GM18858 (cell line): ENCODE measurements around the gene TXNL1.
A peak's percentile ranks its signal among the peaks of the same experiment; 100 is the strongest.
"Not testable (repeated sequence)": the region's sequence is repeated elsewhere in the genome, so short reads cannot be mapped to it uniquely, and the experiment has no call there.

Experiments
- ATAC-seq: cut with Tn5 transposase; IDR thresholded peaks from one replicate; pipeline ENCODE4 v1.9.1; 2021; ENCODE audit not compliant: unreplicated experiment

TXNL1 gene

GRCh38 chr18:56638232-56639103 lies at the start of gene TXNL1:
Gene TXNL1, minus strand, starts transcription at chr18:56638592. Its CDS starts 152 bp downstream, at chr18:56638440.
- ATAC-seq = peak; percentile 80

GRCh38 chr18:56684277-56684676 lies 45.9 kb upstream of the TXNL1 start:
- ATAC-seq = no peak

GRCh38 chr18:56678836-56679565 lies 40.6 kb upstream of the TXNL1 start:
- no peak for ATAC-seq

- ATAC-seq = no peak
Observed at GRCh38 chr18:56676639-56677038, 38.2 kb upstream of the TXNL1 start.

- no peak for ATAC-seq
Observed at GRCh38 chr18:56672981-56673380, 34.6 kb upstream of the TXNL1 start.

- ATAC-seq = no peak
Observed at GRCh38 chr18:56672391-56672790, 34.0 kb upstream of the TXNL1 start.

- ATAC-seq = no peak
Observed at GRCh38 chr18:56662902-56663301, 24.5 kb upstream of the TXNL1 start.

GRCh38 chr18:56662502-56662901 lies 24.1 kb upstream of the TXNL1 start:
- ATAC-seq = no peak

GRCh38 chr18:56662063-56662408 lies 23.6 kb upstream of the TXNL1 start:
- ATAC-seq = no peak

GRCh38 chr18:56661360-56662062 lies 23.1 kb upstream of the TXNL1 start:
- no peak for ATAC-seq

GRCh38 chr18:56660655-56661054 lies 22.3 kb upstream of the TXNL1 start:
- ATAC-seq = no peak

- no peak for ATAC-seq
Observed at GRCh38 chr18:56659111-56659510, 20.7 kb upstream of the TXNL1 start.

- no peak for ATAC-seq
Observed at GRCh38 chr18:56658261-56658660, 19.9 kb upstream of the TXNL1 start.

- not testable (repeated sequence) for ATAC-seq
Observed at GRCh38 chr18:56654280-56654679, 15.9 kb upstream of the TXNL1 start.

GRCh38 chr18:56652802-56653201 lies 14.4 kb upstream of the TXNL1 start:
- no peak for ATAC-seq

GRCh38 chr18:56651771-56652092 lies 13.3 kb upstream of the TXNL1 start:
- no peak for ATAC-seq

- ATAC-seq = peak; percentile 87
Observed at GRCh38 chr18:56650944-56651770, 12.8 kb upstream of the TXNL1 start, which contains the start of gene WDR7. Gene WDR7, plus strand, starts transcription at chr18:56651359. Its CDS starts 21,157 bp downstream, at chr18:56672516.

- no peak for ATAC-seq
Observed at GRCh38 chr18:56649996-56650395, 11.6 kb upstream of the TXNL1 start.

GRCh38 chr18:56647951-56648893 lies 9.8 kb upstream of the TXNL1 start:
- ATAC-seq = no peak

- ATAC-seq = no peak
Observed at GRCh38 chr18:56647071-56647470, 8.7 kb upstream of the TXNL1 start.
